GM15510 (cell line): Measurements from ENCODE around the gene APOBR.

Experiments used
- POLR2A ChIP-seq: IDR thresholded peaks from 3 replicates; pipeline ENCODE4 v1.6.1; 2011; ENCODE audit warnings: borderline replicate concordance; ENCODE audit not compliant: insufficient read length; ENCODE audit errors: extremely low read depth

Gene APOBR

GRCh38 chr16:28495795-28496749, 1.6 kb downstream of the APOBR start:
- TF ChIP-seq POLR2A: no peak

GRCh38 chr16:28496844-28497243, 2.4 kb downstream of the APOBR start:
- TF ChIP-seq POLR2A: no peak

- TF ChIP-seq POLR2A: no peak
Measured at GRCh38 chr16:28497386-28497785, 2.9 kb downstream of the APOBR start.

- TF ChIP-seq POLR2A: no peak
Measured at GRCh38 chr16:28497861-28498599, 3.6 kb downstream of the APOBR start.

GRCh38 chr16:28498666-28499381, 4.4 kb downstream of the APOBR start:
- no peak for TF ChIP-seq POLR2A

- no peak for TF ChIP-seq POLR2A
Measured at GRCh38 chr16:28499854-28500253, 5.4 kb downstream of the APOBR start.

- TF ChIP-seq POLR2A: no peak
Measured at GRCh38 chr16:28501258-28502232, 7.1 kb downstream of the APOBR start.

- TF ChIP-seq POLR2A: no peak
Measured at GRCh38 chr16:28502290-28502689, 7.8 kb downstream of the APOBR start.

GRCh38 chr16:28503470-28504259, 9.2 kb downstream of the APOBR start:
- no peak for TF ChIP-seq POLR2A

- TF ChIP-seq POLR2A: no peak
Measured at GRCh38 chr16:28504707-28505404, 10.4 kb downstream of the APOBR start.

- TF ChIP-seq POLR2A: no peak
Measured at GRCh38 chr16:28505489-28506137, 11.2 kb downstream of the APOBR start.

GRCh38 chr16:28511031-28511430, 16.6 kb downstream of the APOBR start:
- TF ChIP-seq POLR2A: no peak
